ENCODE data around the gene CD207. TPM values are rescaled to one million over a fixed set of nuclear protein-coding genes. Genes with fewer than 3 reads are reported as not detected.

The CD207 gene
- total RNA-seq, 1 experiment from 2014 or later = 1.1 TPM

DNA sequence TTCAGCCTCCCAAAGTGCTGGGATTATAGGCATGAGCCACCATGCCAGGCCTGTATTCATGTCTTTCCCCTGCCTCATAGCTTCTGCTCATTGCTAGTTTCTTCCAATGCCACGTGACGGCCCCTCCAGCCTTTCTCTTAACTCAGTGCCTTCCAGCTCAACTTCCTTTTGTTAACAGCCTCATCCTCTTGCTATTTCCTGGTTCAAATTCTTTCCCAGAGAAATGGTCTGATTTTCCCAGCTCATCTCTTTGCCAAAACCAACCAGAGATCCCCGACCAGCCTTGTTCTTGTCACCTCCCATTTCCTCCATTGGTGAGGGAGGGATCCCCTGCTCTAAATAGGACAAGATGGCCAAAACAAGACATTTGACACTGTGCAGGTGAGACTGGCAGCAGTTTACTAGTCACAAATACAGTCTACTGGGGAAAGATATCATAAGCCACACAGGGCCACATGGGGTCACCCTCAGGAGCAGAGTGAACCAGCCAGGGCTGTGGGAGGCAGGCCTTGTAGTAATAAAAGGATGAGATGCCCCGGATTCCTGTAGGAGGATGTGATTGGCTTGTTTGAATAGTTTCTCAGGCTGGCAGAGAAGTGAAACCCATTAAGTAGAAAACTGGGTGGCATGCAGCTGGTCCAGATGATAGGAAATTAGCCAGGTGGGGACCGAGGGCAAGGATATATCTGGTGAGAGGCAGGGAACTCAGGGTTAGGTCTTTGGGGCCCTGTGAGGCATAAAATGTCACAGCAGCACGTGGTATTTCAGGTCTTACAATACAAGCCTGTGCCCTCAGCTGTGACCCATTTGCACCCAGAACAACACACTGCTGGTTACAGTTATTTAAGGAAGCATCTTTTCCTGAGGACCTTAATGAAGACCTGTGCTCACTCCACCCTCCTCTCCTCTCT lies 6.4 kb downstream of the CD207 start:
- peaks cover 5% of the 10 kb centered on the region for H3K4me1 ChIP-seq (ENCODE audit: insufficient read depth, low read length, poor library complexity, severe bottlenecking)
- H3K36me3 ChIP-seq (ENCODE audit: insufficient read depth, low read length, poor library complexity, severe bottlenecking) = no peaks in the 10 kb centered on the region
- ChIA-PET POLR2A (ENCODE audit: low non-redundant PET) (no interaction called here), CTCF (no interaction called here)
- BruUV-seq (replicated peaks) = no TSS peak
- H3K4me3 ChIP-seq (ENCODE audit: low read depth, low read length, poor library complexity, severe bottlenecking) = no peak overlapping the region
- H3K27ac ChIP-seq (ENCODE audit: low read depth, low read length, poor library complexity, severe bottlenecking) = no peak overlapping the region
- TF ChIP-seq, protein P1, sequence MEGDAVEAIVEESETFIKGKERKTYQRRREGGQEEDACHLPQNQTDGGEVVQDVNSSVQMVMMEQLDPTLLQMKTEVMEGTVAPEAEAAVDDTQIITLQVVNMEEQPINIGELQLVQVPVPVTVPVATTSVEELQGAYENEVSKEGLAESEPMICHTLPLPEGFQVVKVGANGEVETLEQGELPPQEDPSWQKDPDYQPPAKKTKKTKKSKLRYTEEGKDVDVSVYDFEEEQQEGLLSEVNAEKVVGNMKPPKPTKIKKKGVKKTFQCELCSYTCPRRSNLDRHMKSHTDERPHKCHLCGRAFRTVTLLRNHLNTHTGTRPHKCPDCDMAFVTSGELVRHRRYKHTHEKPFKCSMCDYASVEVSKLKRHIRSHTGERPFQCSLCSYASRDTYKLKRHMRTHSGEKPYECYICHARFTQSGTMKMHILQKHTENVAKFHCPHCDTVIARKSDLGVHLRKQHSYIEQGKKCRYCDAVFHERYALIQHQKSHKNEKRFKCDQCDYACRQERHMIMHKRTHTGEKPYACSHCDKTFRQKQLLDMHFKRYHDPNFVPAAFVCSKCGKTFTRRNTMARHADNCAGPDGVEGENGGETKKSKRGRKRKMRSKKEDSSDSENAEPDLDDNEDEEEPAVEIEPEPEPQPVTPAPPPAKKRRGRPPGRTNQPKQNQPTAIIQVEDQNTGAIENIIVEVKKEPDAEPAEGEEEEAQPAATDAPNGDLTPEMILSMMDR (conservative IDR thresholded peaks at IDR 0.05; ENCODE audit: low read depth, low read length) = no peak
- no peak for TF ChIP-seq EZH2 (IDR thresholded peaks at IDR 0.05; ENCODE audit: borderline replicate concordance, low read depth, low read length, poor library complexity, severe bottlenecking)
- intact Hi-C loops (cut with micrococcal nuclease; ENCODE audit: unreplicated experiment) = no loop called here
- H3K9me3 ChIP-seq (ENCODE audit: low read depth, low read length, poor library complexity, severe bottlenecking) = no peaks in the 10 kb centered on the region
- no peak for DNase-seq (ENCODE audit: low spot score)
- no peaks in the 10 kb centered on the region for H3K27me3 ChIP-seq (replicated peaks; ENCODE audit: insufficient read depth, low read depth, low read length, poor library complexity)

GRCh38 chr2:70828115-70828514 lies 7.5 kb downstream of the CD207 start:
- intact Hi-C loops (cut with micrococcal nuclease; ENCODE audit: unreplicated experiment) = no loop called here
- no peaks in the 10 kb centered on the region for H3K27me3 ChIP-seq (replicated peaks; ENCODE audit: insufficient read depth, low read depth, low read length, poor library complexity)
- H3K36me3 ChIP-seq (ENCODE audit: insufficient read depth, low read length, poor library complexity, severe bottlenecking) = no peaks in the 10 kb centered on the region
- H3K9me3 ChIP-seq (ENCODE audit: low read depth, low read length, poor library complexity, severe bottlenecking) = no peaks in the 10 kb centered on the region
- H3K27ac ChIP-seq (ENCODE audit: low read depth, low read length, poor library complexity, severe bottlenecking) = no peak overlapping the region
- H3K4me1 ChIP-seq (ENCODE audit: insufficient read depth, low read length, poor library complexity, severe bottlenecking) = peaks cover 5% of the 10 kb centered on the region
- TF ChIP-seq EZH2 (IDR thresholded peaks at IDR 0.05; ENCODE audit: borderline replicate concordance, low read depth, low read length, poor library complexity, severe bottlenecking) = no peak
- TF ChIP-seq, protein P1 (conservative IDR thresholded peaks at IDR 0.05; ENCODE audit: low read depth, low read length) = no peak
- BruUV-seq (replicated peaks) = no TSS peak
- ChIA-PET CTCF (no interaction called here), POLR2A (ENCODE audit: low non-redundant PET) (no interaction called here)
- no peak for DNase-seq (ENCODE audit: low spot score)
- no peak overlapping the region for H3K4me3 ChIP-seq (ENCODE audit: low read depth, low read length, poor library complexity, severe bottlenecking)

- Histone ChIP-seq H3K27ac (ENCODE audit: low read depth, low read length, poor library complexity, severe bottlenecking) (no peak overlapping the region), H3K36me3 (ENCODE audit: insufficient read depth, low read length, poor library complexity, severe bottlenecking) (no peaks in the 10 kb centered on the region), H3K4me1 (ENCODE audit: insufficient read depth, low read length, poor library complexity, severe bottlenecking) (peaks cover 5% of the 10 kb centered on the region), H3K9me3 (ENCODE audit: low read depth, low read length, poor library complexity, severe bottlenecking) (no peaks in the 10 kb centered on the region), H3K4me3 (ENCODE audit: low read depth, low read length, poor library complexity, severe bottlenecking) (no peak overlapping the region), H3K27me3 (replicated peaks; ENCODE audit: insufficient read depth, low read depth, low read length, poor library complexity) (no peaks in the 10 kb centered on the region)
- BruUV-seq (replicated peaks) = no TSS peak
- ChIA-PET CTCF (no interaction called here), POLR2A (ENCODE audit: low non-redundant PET) (no interaction called here)
- DNase-seq (ENCODE audit: low spot score) = no peak
- TF ChIP-seq, protein P1 (conservative IDR thresholded peaks at IDR 0.05; ENCODE audit: low read depth, low read length) = no peak
- no peak for TF ChIP-seq EZH2 (IDR thresholded peaks at IDR 0.05; ENCODE audit: borderline replicate concordance, low read depth, low read length, poor library complexity, severe bottlenecking)
- intact Hi-C loops (cut with micrococcal nuclease; ENCODE audit: unreplicated experiment) = no loop called here
These were observed 8.2 kb downstream of the CD207 start for GRCh38 chr2:70827388-70827787.

Measured in A673 (cell line).